ENCODE data around the gene ATP13A4. TPM values are rescaled to one million over a fixed set of nuclear protein-coding genes. Genes with fewer than 3 reads are reported as not detected.
"Not testable (repeated sequence)": the region's sequence is repeated elsewhere in the genome, so short reads cannot be mapped to it uniquely, and the experiment has no call there.

The ATP13A4 gene
- total RNA-seq, 1 experiment from 2014 or later: 0.22 TPM

- ChIA-PET CTCF (no interaction called here), POLR2A (ENCODE audit: unreplicated experiment) (no interaction called here)
- H3K4me2 ChIP-seq: no peak overlapping the region
- no peak for DNase-seq
- no peak overlapping the region for H2AFZ ChIP-seq
- no peaks in the 10 kb centered on the region for H3K4me1 ChIP-seq (replicated peaks; ENCODE audit: insufficient read depth)
- no peak overlapping the region for H3K27ac ChIP-seq
- no peaks in the 10 kb centered on the region for H3K79me2 ChIP-seq (ENCODE audit: low read depth)
- no peak for TF ChIP-seq EZH2 (IDR thresholded peaks at IDR 0.05; ENCODE audit: low read depth)
- TF ChIP-seq, protein P1, sequence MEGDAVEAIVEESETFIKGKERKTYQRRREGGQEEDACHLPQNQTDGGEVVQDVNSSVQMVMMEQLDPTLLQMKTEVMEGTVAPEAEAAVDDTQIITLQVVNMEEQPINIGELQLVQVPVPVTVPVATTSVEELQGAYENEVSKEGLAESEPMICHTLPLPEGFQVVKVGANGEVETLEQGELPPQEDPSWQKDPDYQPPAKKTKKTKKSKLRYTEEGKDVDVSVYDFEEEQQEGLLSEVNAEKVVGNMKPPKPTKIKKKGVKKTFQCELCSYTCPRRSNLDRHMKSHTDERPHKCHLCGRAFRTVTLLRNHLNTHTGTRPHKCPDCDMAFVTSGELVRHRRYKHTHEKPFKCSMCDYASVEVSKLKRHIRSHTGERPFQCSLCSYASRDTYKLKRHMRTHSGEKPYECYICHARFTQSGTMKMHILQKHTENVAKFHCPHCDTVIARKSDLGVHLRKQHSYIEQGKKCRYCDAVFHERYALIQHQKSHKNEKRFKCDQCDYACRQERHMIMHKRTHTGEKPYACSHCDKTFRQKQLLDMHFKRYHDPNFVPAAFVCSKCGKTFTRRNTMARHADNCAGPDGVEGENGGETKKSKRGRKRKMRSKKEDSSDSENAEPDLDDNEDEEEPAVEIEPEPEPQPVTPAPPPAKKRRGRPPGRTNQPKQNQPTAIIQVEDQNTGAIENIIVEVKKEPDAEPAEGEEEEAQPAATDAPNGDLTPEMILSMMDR (conservative IDR thresholded peaks at IDR 0.05): no peak
- H4K20me1 ChIP-seq (ENCODE audit: insufficient read depth): no peaks in the 10 kb centered on the region
- H3K9me3 ChIP-seq (ENCODE audit: insufficient read depth, low read depth): 0 out of 2 replicates have a peak, but pooled peaks cover 3% of the 10 kb centered on the region
- H3F3A ChIP-seq (ENCODE audit: insufficient read depth, low read depth): no peaks in the 10 kb centered on the region
- H3K9me2 ChIP-seq (ENCODE audit: insufficient read depth): no peaks in the 10 kb centered on the region
- H3K27me3 ChIP-seq (ENCODE audit: insufficient read depth, low read depth): no peaks in the 10 kb centered on the region
- no peak overlapping the region for H3K4me3 ChIP-seq
- intact Hi-C loops (cut with micrococcal nuclease; ENCODE audit: unreplicated experiment): no loop called here
- H3K36me3 ChIP-seq (ENCODE audit: low read depth): no peaks in the 10 kb centered on the region
- no TSS peak for BruUV-seq (replicated peaks)
These were observed 10.4 kb downstream of the ATP13A4 start for GRCh38 chr3:193544289-193544688.

GRCh38 chr3:193530231-193531165 is 24.2 kb downstream of the ATP13A4 start:
- no TSS peak for BruUV-seq (replicated peaks)
- TF ChIP-seq, protein P1 (conservative IDR thresholded peaks at IDR 0.05): no peak
- TF ChIP-seq EZH2 (IDR thresholded peaks at IDR 0.05; ENCODE audit: low read depth): no peak
- Histone ChIP-seq H4K20me1 (ENCODE audit: insufficient read depth) (no peaks in the 10 kb centered on the region), H3K36me3 (ENCODE audit: low read depth) (no peaks in the 10 kb centered on the region), H3K4me2 (no peak overlapping the region), H3K79me2 (ENCODE audit: low read depth) (no peaks in the 10 kb centered on the region), H3K4me3 (no peak overlapping the region), H3K9me3 (ENCODE audit: insufficient read depth, low read depth) (no peaks in the 10 kb centered on the region), H3F3A (ENCODE audit: insufficient read depth, low read depth) (no peaks in the 10 kb centered on the region), H2AFZ (no peak overlapping the region), H3K27me3 (ENCODE audit: insufficient read depth, low read depth) (0 out of 2 replicates have a peak, but pooled peaks cover 11% of the 10 kb centered on the region), H3K4me1 (replicated peaks; ENCODE audit: insufficient read depth) (no peaks in the 10 kb centered on the region), H3K9me2 (ENCODE audit: insufficient read depth) (no peaks in the 10 kb centered on the region), H3K27ac (no peak overlapping the region)
- intact Hi-C loops (cut with micrococcal nuclease; ENCODE audit: unreplicated experiment): no loop called here
- DNase-seq: no peak
- POLR2A ChIA-PET (ENCODE audit: unreplicated experiment): no interaction called here
- CTCF ChIA-PET: no interaction called here

DNA sequence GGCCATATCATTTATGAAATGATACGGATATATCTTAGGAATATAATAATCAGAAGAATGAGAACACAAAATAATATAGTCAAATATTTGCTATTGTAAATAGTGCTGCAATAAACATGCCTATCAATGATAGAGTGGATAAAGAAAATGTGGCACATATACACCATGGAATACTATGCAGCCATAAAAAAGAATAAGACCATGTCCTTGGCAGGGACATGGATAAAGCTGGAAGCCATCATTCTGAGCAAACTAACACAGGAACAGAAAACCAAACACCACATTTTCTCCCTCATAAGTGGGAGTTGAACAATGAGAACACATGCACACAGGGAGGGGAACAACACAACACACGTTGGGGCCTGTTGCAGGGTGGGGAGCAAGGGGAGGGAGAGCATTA is 28.6 kb downstream of the ATP13A4 start:
- DNase-seq; H3K36me3 ChIP-seq (ENCODE audit: low read depth); CTCF ChIA-PET; H3K79me2 ChIP-seq (ENCODE audit: low read depth); H3F3A ChIP-seq (ENCODE audit: insufficient read depth, low read depth); H3K27ac ChIP-seq; BruUV-seq (replicated peaks); intact Hi-C loops (cut with micrococcal nuclease; ENCODE audit: unreplicated experiment); H3K9me3 ChIP-seq (ENCODE audit: insufficient read depth, low read depth); H4K20me1 ChIP-seq (ENCODE audit: insufficient read depth); H3K4me3 ChIP-seq; H3K4me1 ChIP-seq (replicated peaks; ENCODE audit: insufficient read depth); H3K4me2 ChIP-seq; H2AFZ ChIP-seq; POLR2A ChIA-PET (ENCODE audit: unreplicated experiment); H3K9me2 ChIP-seq (ENCODE audit: insufficient read depth): not testable (repeated sequence)
- peaks cover 18% of the 10 kb centered on the region; the same call in 1 of the 2 replicates for H3K27me3 ChIP-seq (ENCODE audit: insufficient read depth, low read depth)

All from PC-9 (cell line).